Right ventricle myocardium inferior (tissue), 1 donor: ENCODE data around the gene BMP7. TPM values are rescaled to one million over a fixed set of nuclear protein-coding genes. Genes with fewer than 3 reads are reported as not detected.
"Not testable (repeated sequence)": the region's sequence is repeated elsewhere in the genome, so short reads cannot be mapped to it uniquely, and the experiment has no call there.

ENCODE experiments used
- ATAC-seq: fragments of 200-7000 bp; cut with Tn5 transposase; one replicate; pipeline ENCODE4 v1.9.1; 2020; ENCODE audit warnings: mild to moderate bottlenecking, moderate library complexity
- DNase-seq: peaks from one replicate; pipeline ENCODE4 v3.0.0; 2021; ENCODE audit errors: missing footprints
- intact Hi-C: fragments of 100-400 bp; cut with DNase I; formaldehyde crosslinking; loops from one replicate; pipeline ENCODE4 v1.11.0; 2022
- total RNA-seq: library from RNA; stranded (reverse); fragmentation: NEBNext Ultra II Directional; extraction: Animal tissue kit (Norgen Biotek cat#: 25700); gene quantifications from one replicate; pipeline ENCODE4 v1.2.1, GENCODE V29; 2021
- donor health status: DM: no; HTN: yes; CAD: no; lungs with severe emphysema.

BMP7 gene
- total RNA-seq, 1 donor from 2014 or later, result 27.2 TPM

GRCh38 chr20:57242414-57242813 lies 24.0 kb downstream of the BMP7 start:
- DNase-seq, result no peak
- intact Hi-C loops, result no loop called here
- no peak for ATAC-seq

- ATAC-seq, result no peak
- intact Hi-C loops, result no loop called here
- no peak for DNase-seq
Observed at GRCh38 chr20:57241363-57241991, 25.0 kb downstream of the BMP7 start.

GRCh38 chr20:57240581-57241362 lies 25.7 kb downstream of the BMP7 start:
- ATAC-seq, result peak; percentile 56
- DNase-seq, result no peak
- intact Hi-C loops, result no loop called here

GRCh38 chr20:57239725-57240124 lies 26.7 kb downstream of the BMP7 start:
- DNase-seq, ATAC-seq, intact Hi-C loops: not testable (repeated sequence)

GRCh38 chr20:57239324-57239723 lies 27.1 kb downstream of the BMP7 start:
- DNase-seq, intact Hi-C loops, ATAC-seq: not testable (repeated sequence)

GRCh38 chr20:57238089-57238488 lies 28.4 kb downstream of the BMP7 start:
- ATAC-seq (no peak), DNase-seq (no peak)
- intact Hi-C loops, result no loop called here

GRCh38 chr20:57237585-57237953 lies 28.9 kb downstream of the BMP7 start:
- ATAC-seq, result peak; percentile 76
- intact Hi-C loops, result no loop called here
- DNase-seq, result no peak

GRCh38 chr20:57236813-57237584 lies 29.4 kb downstream of the BMP7 start:
- DNase-seq, result no peak
- no peak for ATAC-seq
- intact Hi-C loops, result no loop called here

- DNase-seq, result no peak
- ATAC-seq, result no peak
- intact Hi-C loops, result no loop called here
Observed at GRCh38 chr20:57234556-57235251, 31.7 kb downstream of the BMP7 start.

- DNase-seq (no peak), ATAC-seq (no peak)
- intact Hi-C loops, result no loop called here
Observed at GRCh38 chr20:57231951-57232428, 34.5 kb downstream of the BMP7 start.

- intact Hi-C loops, result no loop called here
- ATAC-seq, result no peak
- no peak for DNase-seq
Observed at GRCh38 chr20:57231161-57231560, 35.3 kb downstream of the BMP7 start.

- intact Hi-C loops, result no loop called here
- ATAC-seq (no peak), DNase-seq (no peak)
Observed at GRCh38 chr20:57230247-57230646, 36.2 kb downstream of the BMP7 start.

- intact Hi-C loops, result no loop called here
- DNase-seq (no peak), ATAC-seq (no peak)
Observed at GRCh38 chr20:57229490-57229889, 37.0 kb downstream of the BMP7 start.

- ATAC-seq (no peak), DNase-seq (no peak)
- intact Hi-C loops, result no loop called here
Observed at GRCh38 chr20:57225830-57226229, 40.6 kb downstream of the BMP7 start.

GRCh38 chr20:57225197-57225733 lies 41.2 kb downstream of the BMP7 start:
- intact Hi-C loops, result no loop called here
- ATAC-seq (no peak), DNase-seq (no peak)

- peak; percentile 40 for ATAC-seq
- no peak for DNase-seq
- intact Hi-C loops, result no loop called here
Observed at GRCh38 chr20:57224641-57225138, 41.8 kb downstream of the BMP7 start.

- DNase-seq, result no peak
- intact Hi-C loops, result no loop called here
- peak; percentile 60 for ATAC-seq
Observed at GRCh38 chr20:57223648-57224489, 42.6 kb downstream of the BMP7 start.

- no peak for ATAC-seq
- intact Hi-C loops, result no loop called here
Observed at GRCh38 chr20:57222631-57222950, 43.9 kb downstream of the BMP7 start.

More at GRCh38 chr20:57222631-57222950, 43.9 kb downstream of the BMP7 start:
- no peak for DNase-seq
